Measurements from ENCODE around the gene CRTC1. TPM values are rescaled to one million over a fixed set of nuclear protein-coding genes. Genes with fewer than 3 reads are reported as not detected.
A peak's percentile ranks its signal among the peaks of the same experiment; 100 is the strongest.

CRTC1 gene
- total and polyA plus RNA-seq, 9 of the 15 experiments (the other 6 are each of a cell fraction or from before 2014, with no cell fraction given), result 0.25 to 3.8 (median 1.2) TPM; not detected in 2

DNA sequence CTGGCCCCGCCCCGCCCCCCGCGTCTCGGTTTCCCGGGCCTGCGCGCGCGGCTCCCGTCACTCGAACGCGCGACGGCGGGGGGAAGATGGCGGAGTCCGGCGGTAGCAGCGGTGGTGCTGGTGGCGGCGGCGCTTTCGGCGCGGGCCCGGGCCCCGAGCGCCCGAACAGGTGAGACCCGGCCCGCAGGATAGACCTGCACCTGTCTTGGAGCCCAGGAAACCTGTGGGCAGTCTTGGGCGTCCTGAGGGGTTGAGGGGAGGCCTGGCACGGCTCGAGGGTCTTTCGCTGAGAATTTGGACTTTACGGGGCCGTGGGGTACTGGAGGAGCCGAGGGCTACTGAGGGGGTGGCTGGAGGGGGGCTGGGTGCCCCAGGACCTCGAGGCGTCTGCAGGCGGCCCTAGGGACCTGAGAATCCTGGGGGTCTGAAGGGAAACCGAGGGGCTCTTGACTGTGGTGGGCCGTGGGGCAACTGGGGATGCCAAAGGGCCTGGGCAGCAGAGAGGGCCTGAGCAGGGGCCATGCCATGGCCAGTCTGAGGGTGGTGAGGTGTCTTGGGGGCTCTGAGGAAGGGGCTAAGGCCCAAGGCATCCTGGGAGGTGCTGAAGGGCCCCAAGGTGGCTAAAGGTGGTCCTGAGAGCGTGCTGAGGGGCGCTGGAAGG, 46.4 kb upstream of the CRTC1 start, which contains the start of gene KLHL26 (continued):
- TF ChIP-seq ARID3A (IDR thresholded peaks at IDR 0.05; ENCODE audit: borderline replicate concordance, low read depth, low read length), result no peak
- TF ChIP-seq, protein P1, sequence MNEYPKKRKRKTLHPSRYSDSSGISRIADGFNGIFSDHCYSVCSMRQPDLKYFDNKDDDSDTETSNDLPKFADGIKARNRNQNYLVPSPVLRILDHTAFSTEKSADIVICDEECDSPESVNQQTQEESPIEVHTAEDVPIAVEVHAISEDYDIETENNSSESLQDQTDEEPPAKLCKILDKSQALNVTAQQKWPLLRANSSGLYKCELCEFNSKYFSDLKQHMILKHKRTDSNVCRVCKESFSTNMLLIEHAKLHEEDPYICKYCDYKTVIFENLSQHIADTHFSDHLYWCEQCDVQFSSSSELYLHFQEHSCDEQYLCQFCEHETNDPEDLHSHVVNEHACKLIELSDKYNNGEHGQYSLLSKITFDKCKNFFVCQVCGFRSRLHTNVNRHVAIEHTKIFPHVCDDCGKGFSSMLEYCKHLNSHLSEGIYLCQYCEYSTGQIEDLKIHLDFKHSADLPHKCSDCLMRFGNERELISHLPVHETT (CRISPR knock-in tag; conservative IDR thresholded peaks at IDR 0.05 in 1 of 2, IDR thresholded peaks at IDR 0.05 in 1 of 2), result peak in 1 of 2 experiments; percentile 54; a peak in 1 of 4 replicates
- TF ChIP-seq SAFB (IDR thresholded peaks at IDR 0.05; ENCODE audit: borderline replicate concordance, low read depth, low read length), result no peak
- 0 out of 2 replicates have a peak, but pooled peaks have one; percentile 47 for TF ChIP-seq PML (IDR thresholded peaks at IDR 0.05; ENCODE audit: low read length)
- TF ChIP-seq ZNF274 (IDR thresholded peaks at IDR 0.05; ENCODE audit: borderline replicate concordance, low read depth, low read length), result no peak
- TF ChIP-seq ZFP36 (IDR thresholded peaks at IDR 0.05; ENCODE audit: low read depth, low read length, partially characterized antibody), result no peak
- TF ChIP-seq HSF4 (CRISPR knock-in tag; IDR thresholded peaks at IDR 0.05; ENCODE audit: borderline replicate concordance), result no peak
- no peak for TF ChIP-seq SMAD3 (CRISPR knock-in tag; conservative IDR thresholded peaks at IDR 0.05)
- no peak for TF ChIP-seq MTF1 (CRISPR knock-in tag; IDR thresholded peaks at IDR 0.05; ENCODE audit: borderline replicate concordance)
- peak; percentile 90; the same call in 1 of the 2 replicates for TF ChIP-seq PHF8 (IDR thresholded peaks at IDR 0.05; ENCODE audit: borderline replicate concordance, low read length)
- no peak for TF ChIP-seq CCAR2 (IDR thresholded peaks at IDR 0.05; ENCODE audit: low read depth, low read length)
- no peak for TF ChIP-seq RBM17 (IDR thresholded peaks at IDR 0.05; ENCODE audit: borderline replicate concordance, low read depth, low read length)
- peak; percentile 96 for TF ChIP-seq CREM (IDR thresholded peaks at IDR 0.05; ENCODE audit: low read depth)
- TF ChIP-seq ZFPM2 (CRISPR knock-in tag; IDR thresholded peaks at IDR 0.05), result no peak
- TF ChIP-seq ZBTB12 (CRISPR knock-in tag; IDR thresholded peaks at IDR 0.05), result peak; percentile 60; the same call in 1 of the 2 replicates
- TF ChIP-seq OTX1 (CRISPR knock-in tag; IDR thresholded peaks at IDR 0.05), result no peak
- peak; percentile 95 for TF ChIP-seq PHF20 (IDR thresholded peaks at IDR 0.05; ENCODE audit: partially characterized antibody)
- TF ChIP-seq PHTF2 (CRISPR knock-in tag; IDR thresholded peaks at IDR 0.05), result no peak
- no peak for TF ChIP-seq HDAC3 (IDR thresholded peaks at IDR 0.05; ENCODE audit: borderline replicate concordance, partially characterized antibody)
- peak; percentile 84 for TF ChIP-seq TBP (optimal IDR thresholded peaks at IDR 0.05; ENCODE audit: low read depth, low read length)
- no peak for TF ChIP-seq ZC3H4 (CRISPR knock-in tag; IDR thresholded peaks at IDR 0.05; ENCODE audit: borderline replicate concordance)
- TF ChIP-seq ZNF436 (CRISPR knock-in tag; IDR thresholded peaks at IDR 0.05), result no peak
- no peak for TF ChIP-seq PCBP1 (IDR thresholded peaks at IDR 0.05; ENCODE audit: low read depth, low read length, poor library complexity, severe bottlenecking)
- TF ChIP-seq JUND (IDR thresholded peaks at IDR 0.05; ENCODE audit: borderline replicate concordance, low read depth, low read length), result no peak
- no peak for TF ChIP-seq JUND (tag; IDR thresholded peaks at IDR 0.05; ENCODE audit: borderline replicate concordance, low read depth, low read length)

Measured in K562 (cell line).